Esophagus squamous epithelium (tissue), 4 donors: ENCODE measurements around the gene DESI1.

ENCODE experiments used
- POLR2A ChIP-seq, 4 donors: fragments of 450-650 bp; IDR thresholded peaks; one replicate each; pipeline ENCODE4 v1.6.1; 2017; ENCODE audit warnings: antibody characterized with exemption in 4 of 4, mild to moderate bottlenecking in 4 of 4, moderate library complexity in 3 of 4
- TF ChIP-seq, protein P1 (sequence below), 6 experiments: fragments of 450-650 bp in 4 of 6; fragments of 200-600 bp in 2 of 6; sonication (generic) in 2 of 6; IDR thresholded peaks; one replicate each; pipeline ENCODE4 v1.5.1; 2016 to 2019; ENCODE audit warnings: antibody characterized with exemption in 6 of 6, mild to moderate bottlenecking in 4 of 6, moderate library complexity in 4 of 6

DNA sequence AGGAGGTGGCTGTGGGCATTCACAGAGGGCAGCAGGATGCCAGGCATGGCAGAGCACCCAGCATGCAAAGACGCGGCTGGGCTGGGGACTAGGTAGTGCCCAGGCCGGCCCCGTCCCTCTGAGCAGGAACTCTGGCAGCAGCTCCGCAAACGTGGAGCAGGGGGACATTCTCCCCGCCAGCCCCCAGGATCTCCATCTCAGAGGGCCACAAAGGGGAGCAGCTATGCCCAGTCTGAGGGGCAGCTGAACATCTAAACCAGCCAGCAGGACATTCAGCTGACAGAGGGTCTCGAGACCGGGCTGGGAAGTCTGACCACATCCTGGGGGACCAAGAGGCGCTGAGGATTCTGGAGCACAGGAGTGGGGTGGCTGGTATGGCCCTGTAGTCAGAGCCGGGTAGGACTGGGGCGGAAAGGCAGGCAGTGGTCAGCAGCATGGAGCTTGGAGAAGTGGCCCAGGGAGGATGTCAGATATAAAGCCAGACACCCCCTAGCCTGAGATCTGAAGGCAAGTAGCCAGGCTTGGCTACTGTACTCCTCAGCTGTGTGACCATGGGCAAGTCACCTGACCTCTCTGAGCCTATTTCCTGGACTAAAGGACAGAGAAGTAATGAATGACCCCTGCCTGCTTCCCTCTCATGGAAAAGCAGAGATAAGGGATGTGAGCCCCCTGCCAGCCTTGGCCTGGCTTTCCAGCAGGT, 41.4 kb downstream of the DESI1 start:
- TF ChIP-seq, protein P1, sequence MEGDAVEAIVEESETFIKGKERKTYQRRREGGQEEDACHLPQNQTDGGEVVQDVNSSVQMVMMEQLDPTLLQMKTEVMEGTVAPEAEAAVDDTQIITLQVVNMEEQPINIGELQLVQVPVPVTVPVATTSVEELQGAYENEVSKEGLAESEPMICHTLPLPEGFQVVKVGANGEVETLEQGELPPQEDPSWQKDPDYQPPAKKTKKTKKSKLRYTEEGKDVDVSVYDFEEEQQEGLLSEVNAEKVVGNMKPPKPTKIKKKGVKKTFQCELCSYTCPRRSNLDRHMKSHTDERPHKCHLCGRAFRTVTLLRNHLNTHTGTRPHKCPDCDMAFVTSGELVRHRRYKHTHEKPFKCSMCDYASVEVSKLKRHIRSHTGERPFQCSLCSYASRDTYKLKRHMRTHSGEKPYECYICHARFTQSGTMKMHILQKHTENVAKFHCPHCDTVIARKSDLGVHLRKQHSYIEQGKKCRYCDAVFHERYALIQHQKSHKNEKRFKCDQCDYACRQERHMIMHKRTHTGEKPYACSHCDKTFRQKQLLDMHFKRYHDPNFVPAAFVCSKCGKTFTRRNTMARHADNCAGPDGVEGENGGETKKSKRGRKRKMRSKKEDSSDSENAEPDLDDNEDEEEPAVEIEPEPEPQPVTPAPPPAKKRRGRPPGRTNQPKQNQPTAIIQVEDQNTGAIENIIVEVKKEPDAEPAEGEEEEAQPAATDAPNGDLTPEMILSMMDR (IDR thresholded peaks at IDR 0.05): no peak
- TF ChIP-seq POLR2A (IDR thresholded peaks at IDR 0.05): no peak
